DOHH2 (cell line): ENCODE measurements around the gene SLC2A9.

Experiments used
- H3F3A ChIP-seq: fragments of 200-600 bp; sonication (generic), shearing (Covaris generic); 2 replicates; pipeline ENCODE4 v1.6.0; 2016; ENCODE audit warnings: antibody characterized with exemption, mild to moderate bottlenecking; ENCODE audit not compliant: control insufficient read depth, insufficient read depth
- H3K27ac ChIP-seq: fragments of 200-600 bp; sonication (generic); 2 replicates; pipeline ENCODE4 v1.5.1; 2014; ENCODE audit warnings: low read depth, mild to moderate bottlenecking, low read length, moderate library complexity
- H3K27me3 ChIP-seq: fragments of 200-600 bp; sonication (generic); 2 replicates; pipeline ENCODE4 v1.6.1; 2014; ENCODE audit warnings: mild to moderate bottlenecking, low read length, mixed read lengths; ENCODE audit not compliant: control insufficient read depth
- H3K36me3 ChIP-seq: fragments of 200-600 bp; sonication (generic); 2 replicates; pipeline ENCODE4 v1.6.1; 2014; ENCODE audit warnings: mild to moderate bottlenecking, low read length, moderate library complexity, mixed read lengths; ENCODE audit not compliant: control insufficient read depth
- H3K4me1 ChIP-seq: fragments of 200-600 bp; sonication (generic); 2 replicates; pipeline ENCODE4 v1.6.1; 2014; ENCODE audit warnings: mild to moderate bottlenecking, low read length, mixed read lengths; ENCODE audit not compliant: control insufficient read depth
- H3K4me2 ChIP-seq: fragments of 200-600 bp; sonication (generic); 2 replicates; pipeline ENCODE4 v1.6.0; 2014; ENCODE audit warnings: mild to moderate bottlenecking, low read length, moderate library complexity
- H3K4me3 ChIP-seq: fragments of 200-600 bp; sonication (generic); 2 replicates; pipeline ENCODE4 v1.5.1; 2014; ENCODE audit warnings: mild to moderate bottlenecking, low read length, mixed read lengths
- H3K79me2 ChIP-seq: fragments of 200-600 bp; sonication (generic); 2 replicates; pipeline ENCODE4 v1.6.1; 2014; ENCODE audit warnings: mild to moderate bottlenecking, low read length, mixed read lengths; ENCODE audit not compliant: control insufficient read depth
- H3K9me2 ChIP-seq: fragments of 200-600 bp; sonication (generic); replicated peaks from 2 replicates; pipeline ENCODE4 v1.6.1; 2014; ENCODE audit warnings: mild to moderate bottlenecking, low read length, mixed read lengths; ENCODE audit not compliant: control insufficient read depth
- H3K9me3 ChIP-seq: fragments of 200-600 bp; sonication (generic); 2 replicates; pipeline ENCODE4 v1.6.1; 2014; ENCODE audit warnings: antibody characterized with exemption, low read length, mixed read lengths; ENCODE audit not compliant: control insufficient read depth, insufficient read depth
- H4K20me1 ChIP-seq: fragments of 200-600 bp; sonication (generic); 2 replicates; pipeline ENCODE4 v1.6.0; 2014; ENCODE audit warnings: low read depth, mild to moderate bottlenecking, antibody characterized with exemption, low read length, moderate library complexity; ENCODE audit not compliant: control insufficient read depth, insufficient read depth
- EZH2phosphoT487 ChIP-seq: fragments of 200-600 bp; sonication (generic); IDR thresholded peaks from 2 replicates; pipeline ENCODE4 v1.6.1; 2017; ENCODE audit warnings: borderline replicate concordance, mild to moderate bottlenecking, antibody characterized with exemption, low read length, moderate library complexity, mixed read lengths
- TF ChIP-seq, protein P1 (sequence below): fragments of 200-600 bp; sonication (generic); IDR thresholded peaks from one replicate; pipeline ENCODE4 v1.5.1; 2014; ENCODE audit warnings: antibody characterized with exemption, mild to moderate bottlenecking, low read depth, low read length; ENCODE audit not compliant: poor library complexity, severe bottlenecking

The SLC2A9 gene

DNA sequence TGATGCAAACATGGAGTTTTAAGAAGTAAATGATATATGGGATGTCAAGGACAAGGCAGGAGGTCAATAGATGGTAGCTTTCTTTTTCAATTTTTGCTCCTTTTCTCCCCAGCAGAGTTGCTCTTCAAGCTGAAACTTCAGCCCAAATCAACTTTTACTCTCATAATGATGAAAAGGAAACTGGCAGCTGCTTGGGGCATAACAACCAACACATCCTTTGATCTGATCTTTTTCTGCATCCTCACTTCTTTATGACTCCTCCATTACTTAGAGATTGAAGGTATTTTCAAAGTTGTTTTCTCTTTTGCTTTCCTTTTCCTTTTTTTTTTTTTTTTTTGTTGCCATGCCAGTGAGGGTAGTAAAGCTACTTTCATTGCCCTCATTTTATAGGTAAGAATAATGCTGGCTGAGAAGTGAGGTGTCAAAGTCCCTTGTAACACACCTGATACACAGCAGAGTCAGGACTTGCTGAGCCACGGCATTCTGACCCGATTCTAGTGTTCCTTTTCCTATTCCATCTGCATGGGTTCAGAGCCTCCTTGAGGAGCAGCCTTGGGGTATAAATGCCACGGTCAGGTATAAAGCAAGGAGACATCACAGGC lies 26.9 kb downstream of the SLC2A9 start:
- Histone ChIP-seq H4K20me1 (no peaks in the 10 kb centered on the region), H3K9me3 (no peaks in the 10 kb centered on the region), H3K9me2 (no peaks in the 10 kb centered on the region), H3K79me2 (no peaks in the 10 kb centered on the region), H3K36me3 (no peaks in the 10 kb centered on the region), H3F3A (no peaks in the 10 kb centered on the region), H3K4me3 (no peak overlapping the region), H3K4me2 (no peak overlapping the region), H3K27me3 (no peaks in the 10 kb centered on the region), H3K27ac (no peak overlapping the region), H3K4me1 (no peaks in the 10 kb centered on the region)
- TF ChIP-seq EZH2phosphoT487, result no peak
- TF ChIP-seq, protein P1, sequence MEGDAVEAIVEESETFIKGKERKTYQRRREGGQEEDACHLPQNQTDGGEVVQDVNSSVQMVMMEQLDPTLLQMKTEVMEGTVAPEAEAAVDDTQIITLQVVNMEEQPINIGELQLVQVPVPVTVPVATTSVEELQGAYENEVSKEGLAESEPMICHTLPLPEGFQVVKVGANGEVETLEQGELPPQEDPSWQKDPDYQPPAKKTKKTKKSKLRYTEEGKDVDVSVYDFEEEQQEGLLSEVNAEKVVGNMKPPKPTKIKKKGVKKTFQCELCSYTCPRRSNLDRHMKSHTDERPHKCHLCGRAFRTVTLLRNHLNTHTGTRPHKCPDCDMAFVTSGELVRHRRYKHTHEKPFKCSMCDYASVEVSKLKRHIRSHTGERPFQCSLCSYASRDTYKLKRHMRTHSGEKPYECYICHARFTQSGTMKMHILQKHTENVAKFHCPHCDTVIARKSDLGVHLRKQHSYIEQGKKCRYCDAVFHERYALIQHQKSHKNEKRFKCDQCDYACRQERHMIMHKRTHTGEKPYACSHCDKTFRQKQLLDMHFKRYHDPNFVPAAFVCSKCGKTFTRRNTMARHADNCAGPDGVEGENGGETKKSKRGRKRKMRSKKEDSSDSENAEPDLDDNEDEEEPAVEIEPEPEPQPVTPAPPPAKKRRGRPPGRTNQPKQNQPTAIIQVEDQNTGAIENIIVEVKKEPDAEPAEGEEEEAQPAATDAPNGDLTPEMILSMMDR, result no peak

DNA sequence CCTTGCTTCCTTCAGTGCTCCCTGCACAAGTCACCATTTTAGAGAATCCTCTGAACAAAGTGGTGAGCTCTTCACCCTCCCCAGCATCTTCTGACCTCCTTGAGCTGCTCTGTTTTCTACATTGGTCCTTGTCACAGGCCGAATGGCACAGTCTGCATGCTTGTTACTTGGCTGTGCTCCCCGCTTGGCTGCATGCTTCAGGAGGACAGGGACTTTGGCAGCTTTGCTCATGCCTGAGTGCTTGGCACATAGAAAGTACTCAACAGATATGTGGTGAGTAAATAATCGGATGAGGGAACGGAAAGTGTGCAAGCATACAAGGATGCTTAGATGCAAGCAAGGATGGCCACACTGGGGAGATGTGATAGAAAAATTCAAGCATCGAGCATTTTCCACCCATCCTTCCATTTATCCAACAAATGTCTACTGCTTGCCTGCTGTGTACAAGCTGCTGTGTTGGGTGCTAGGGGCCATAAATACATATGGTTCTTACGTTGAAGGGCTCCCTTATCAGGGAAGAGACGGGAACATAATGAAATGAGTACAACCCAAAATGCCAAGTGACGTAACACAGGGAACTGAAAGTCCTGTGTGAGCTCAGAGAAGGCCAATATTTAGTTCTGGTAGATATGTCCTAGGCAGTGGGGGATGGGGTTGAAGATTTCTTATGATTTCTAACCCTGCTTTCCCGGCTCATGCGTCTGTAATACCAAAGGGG lies 31.2 kb downstream of the SLC2A9 start:
- no peaks in the 10 kb centered on the region for H3K4me1 ChIP-seq
- H3K9me3 ChIP-seq, result no peaks in the 10 kb centered on the region
- no peak overlapping the region for H3K4me3 ChIP-seq
- no peaks in the 10 kb centered on the region for H3K79me2 ChIP-seq
- no peak overlapping the region for H3K4me2 ChIP-seq
- H3K27ac ChIP-seq, result no peak overlapping the region
- H4K20me1 ChIP-seq, result no peaks in the 10 kb centered on the region
- no peaks in the 10 kb centered on the region for H3K9me2 ChIP-seq
- H3K36me3 ChIP-seq, result no peaks in the 10 kb centered on the region
- H3F3A ChIP-seq, result no peaks in the 10 kb centered on the region
- TF ChIP-seq, protein P1, result no peak
- no peak for TF ChIP-seq EZH2phosphoT487
- H3K27me3 ChIP-seq, result no peaks in the 10 kb centered on the region

DNA sequence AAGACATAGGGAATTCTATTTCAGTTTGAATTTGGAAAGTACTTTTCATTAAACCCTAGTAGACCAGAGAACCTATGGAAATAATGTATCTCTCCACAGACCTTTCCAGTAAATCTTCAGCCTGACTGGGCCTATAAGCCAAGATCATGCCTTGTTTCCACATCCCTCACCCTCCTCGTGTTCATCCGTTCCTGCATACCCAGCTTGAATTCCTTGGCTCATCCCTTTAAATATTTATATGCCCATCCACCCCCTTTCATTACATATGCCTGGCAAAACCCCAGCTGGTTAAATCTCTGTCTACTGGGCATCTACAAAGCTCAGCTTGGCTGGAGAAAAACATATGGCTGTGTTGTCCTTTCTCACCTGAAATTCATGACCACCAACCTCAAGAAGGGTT lies 32.4 kb downstream of the SLC2A9 start:
- H3K4me1 ChIP-seq, result no peaks in the 10 kb centered on the region
- no peaks in the 10 kb centered on the region for H3K79me2 ChIP-seq
- TF ChIP-seq EZH2phosphoT487, result no peak
- TF ChIP-seq, protein P1, result no peak
- H3K27me3 ChIP-seq, result no peaks in the 10 kb centered on the region
- H3K9me3 ChIP-seq, result no peaks in the 10 kb centered on the region
- H3F3A ChIP-seq, result no peaks in the 10 kb centered on the region
- H4K20me1 ChIP-seq, result no peaks in the 10 kb centered on the region
- no peak overlapping the region for H3K27ac ChIP-seq
- no peaks in the 10 kb centered on the region for H3K9me2 ChIP-seq
- no peak overlapping the region for H3K4me2 ChIP-seq
- H3K36me3 ChIP-seq, result no peaks in the 10 kb centered on the region
- no peak overlapping the region for H3K4me3 ChIP-seq
